Measurements from ENCODE around the gene CKAP2L. TPM values are rescaled to one million over a fixed set of nuclear protein-coding genes. Genes with fewer than 3 reads are reported as not detected.
A peak's percentile ranks its signal among the peaks of the same experiment; 100 is the strongest.

The CKAP2L gene
- total and polyA plus RNA-seq, 10 of the 15 experiments (the other 5 are each of a cell fraction or from before 2014, with no cell fraction given): 10.5 to 37.4 (median 20.2) TPM

DNA sequence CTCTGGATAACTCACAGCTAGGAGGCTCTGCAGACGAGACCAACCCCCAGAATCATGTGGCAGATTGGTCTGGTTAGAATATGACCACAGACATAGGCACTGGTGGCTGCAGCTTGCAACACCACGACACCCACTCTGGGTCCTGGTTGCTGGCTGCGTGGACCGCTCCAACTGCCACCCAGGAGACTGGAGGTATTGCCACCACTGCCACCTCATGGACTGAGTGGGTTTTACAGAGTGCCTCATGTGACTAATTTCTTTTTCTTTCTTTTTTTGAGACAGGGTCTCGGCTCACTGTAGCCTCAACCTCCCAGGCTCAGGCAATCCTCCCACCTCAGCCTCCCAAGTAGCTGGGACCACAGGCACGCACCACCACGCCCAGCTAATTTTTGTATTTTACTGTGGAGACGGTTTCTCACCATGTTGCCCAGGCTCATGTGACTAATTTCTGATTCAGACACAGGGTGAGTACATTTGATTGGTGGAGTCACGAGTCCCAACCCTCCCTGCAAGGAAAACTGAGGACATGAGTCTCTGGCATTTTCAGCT lies 73.5 kb downstream of the CKAP2L start (continued):
- TF ChIP-seq, protein P1, sequence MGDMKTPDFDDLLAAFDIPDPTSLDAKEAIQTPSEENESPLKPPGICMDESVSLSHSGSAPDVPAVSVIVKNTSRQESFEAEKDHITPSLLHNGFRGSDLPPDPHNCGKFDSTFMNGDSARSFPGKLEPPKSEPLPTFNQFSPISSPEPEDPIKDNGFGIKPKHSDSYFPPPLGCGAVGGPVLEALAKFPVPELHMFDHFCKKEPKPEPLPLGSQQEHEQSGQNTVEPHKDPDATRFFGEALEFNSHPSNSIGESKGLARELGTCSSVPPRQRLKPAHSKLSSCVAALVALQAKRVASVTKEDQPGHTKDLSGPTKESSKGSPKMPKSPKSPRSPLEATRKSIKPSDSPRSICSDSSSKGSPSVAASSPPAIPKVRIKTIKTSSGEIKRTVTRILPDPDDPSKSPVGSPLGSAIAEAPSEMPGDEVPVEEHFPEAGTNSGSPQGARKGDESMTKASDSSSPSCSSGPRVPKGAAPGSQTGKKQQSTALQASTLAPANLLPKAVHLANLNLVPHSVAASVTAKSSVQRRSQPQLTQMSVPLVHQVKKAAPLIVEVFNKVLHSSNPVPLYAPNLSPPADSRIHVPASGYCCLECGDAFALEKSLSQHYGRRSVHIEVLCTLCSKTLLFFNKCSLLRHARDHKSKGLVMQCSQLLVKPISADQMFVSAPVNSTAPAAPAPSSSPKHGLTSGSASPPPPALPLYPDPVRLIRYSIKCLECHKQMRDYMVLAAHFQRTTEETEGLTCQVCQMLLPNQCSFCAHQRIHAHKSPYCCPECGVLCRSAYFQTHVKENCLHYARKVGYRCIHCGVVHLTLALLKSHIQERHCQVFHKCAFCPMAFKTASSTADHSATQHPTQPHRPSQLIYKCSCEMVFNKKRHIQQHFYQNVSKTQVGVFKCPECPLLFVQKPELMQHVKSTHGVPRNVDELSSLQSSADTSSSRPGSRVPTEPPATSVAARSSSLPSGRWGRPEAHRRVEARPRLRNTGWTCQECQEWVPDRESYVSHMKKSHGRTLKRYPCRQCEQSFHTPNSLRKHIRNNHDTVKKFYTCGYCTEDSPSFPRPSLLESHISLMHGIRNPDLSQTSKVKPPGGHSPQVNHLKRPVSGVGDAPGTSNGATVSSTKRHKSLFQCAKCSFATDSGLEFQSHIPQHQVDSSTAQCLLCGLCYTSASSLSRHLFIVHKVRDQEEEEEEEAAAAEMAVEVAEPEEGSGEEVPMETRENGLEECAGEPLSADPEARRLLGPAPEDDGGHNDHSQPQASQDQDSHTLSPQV (IDR thresholded peaks at IDR 0.05): no peak
- no peak for TF ChIP-seq NR2C2 (IDR thresholded peaks at IDR 0.05; ENCODE audit: borderline replicate concordance, control insufficient read depth, insufficient read length, low read depth)
- no peak for TF ChIP-seq RFX5 (IDR thresholded peaks at IDR 0.05; ENCODE audit: low read depth, low read length)
- no peak for TF ChIP-seq GABPA (IDR thresholded peaks at IDR 0.05; ENCODE audit: low read depth)
- TF ChIP-seq ESRRA (IDR thresholded peaks at IDR 0.05; ENCODE audit: low read length): no peak
- TF ChIP-seq HCFC1 (IDR thresholded peaks at IDR 0.05; ENCODE audit: low read length): no peak
- TF ChIP-seq, protein P2, sequence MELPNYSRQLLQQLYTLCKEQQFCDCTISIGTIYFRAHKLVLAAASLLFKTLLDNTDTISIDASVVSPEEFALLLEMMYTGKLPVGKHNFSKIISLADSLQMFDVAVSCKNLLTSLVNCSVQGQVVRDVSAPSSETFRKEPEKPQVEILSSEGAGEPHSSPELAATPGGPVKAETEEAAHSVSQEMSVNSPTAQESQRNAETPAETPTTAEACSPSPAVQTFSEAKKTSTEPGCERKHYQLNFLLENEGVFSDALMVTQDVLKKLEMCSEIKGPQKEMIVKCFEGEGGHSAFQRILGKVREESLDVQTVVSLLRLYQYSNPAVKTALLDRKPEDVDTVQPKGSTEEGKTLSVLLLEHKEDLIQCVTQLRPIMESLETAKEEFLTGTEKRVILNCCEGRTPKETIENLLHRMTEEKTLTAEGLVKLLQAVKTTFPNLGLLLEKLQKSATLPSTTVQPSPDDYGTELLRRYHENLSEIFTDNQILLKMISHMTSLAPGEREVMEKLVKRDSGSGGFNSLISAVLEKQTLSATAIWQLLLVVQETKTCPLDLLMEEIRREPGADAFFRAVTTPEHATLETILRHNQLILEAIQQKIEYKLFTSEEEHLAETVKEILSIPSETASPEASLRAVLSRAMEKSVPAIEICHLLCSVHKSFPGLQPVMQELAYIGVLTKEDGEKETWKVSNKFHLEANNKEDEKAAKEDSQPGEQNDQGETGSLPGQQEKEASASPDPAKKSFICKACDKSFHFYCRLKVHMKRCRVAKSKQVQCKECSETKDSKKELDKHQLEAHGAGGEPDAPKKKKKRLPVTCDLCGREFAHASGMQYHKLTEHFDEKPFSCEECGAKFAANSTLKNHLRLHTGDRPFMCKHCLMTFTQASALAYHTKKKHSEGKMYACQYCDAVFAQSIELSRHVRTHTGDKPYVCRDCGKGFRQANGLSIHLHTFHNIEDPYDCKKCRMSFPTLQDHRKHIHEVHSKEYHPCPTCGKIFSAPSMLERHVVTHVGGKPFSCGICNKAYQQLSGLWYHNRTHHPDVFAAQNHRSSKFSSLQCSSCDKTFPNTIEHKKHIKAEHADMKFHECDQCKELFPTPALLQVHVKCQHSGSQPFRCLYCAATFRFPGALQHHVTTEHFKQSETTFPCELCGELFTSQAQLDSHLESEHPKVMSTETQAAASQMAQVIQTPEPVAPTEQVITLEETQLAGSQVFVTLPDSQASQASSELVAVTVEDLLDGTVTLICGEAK (IDR thresholded peaks at IDR 0.05; ENCODE audit: borderline replicate concordance): no peak
- TF ChIP-seq ZSCAN29 (IDR thresholded peaks at IDR 0.05): peak; percentile 93
- peak; percentile 66 to 77 (median 69) for TF ChIP-seq CTCF (IDR thresholded peaks at IDR 0.05 in 2 of 3, conservative IDR thresholded peaks at IDR 0.05 in 1 of 3; ENCODE audit: control insufficient read depth in 2 of 3, extremely low read depth in 1 of 3, insufficient read depth in 1 of 3, low read depth in 3 of 3, low read length in 3 of 3)
- TF ChIP-seq BMI1 (IDR thresholded peaks at IDR 0.05; ENCODE audit: borderline replicate concordance): no peak
- TF ChIP-seq KDM1A (IDR thresholded peaks at IDR 0.05; ENCODE audit: borderline replicate concordance): no peak
- TF ChIP-seq MYC (IDR thresholded peaks at IDR 0.05; ENCODE audit: insufficient read depth, insufficient read length, insufficient replicate concordance, low read length, severe bottlenecking): no peak
- no peak for TF ChIP-seq SP1 (IDR thresholded peaks at IDR 0.05; ENCODE audit: low read depth, low read length)
- TF ChIP-seq ETV6 (conservative IDR thresholded peaks at IDR 0.05 in 1 of 2, IDR thresholded peaks at IDR 0.05 in 1 of 2; ENCODE audit: borderline replicate concordance in 1 of 2, low read depth in 1 of 2): no peak
- TF ChIP-seq, protein P3, sequence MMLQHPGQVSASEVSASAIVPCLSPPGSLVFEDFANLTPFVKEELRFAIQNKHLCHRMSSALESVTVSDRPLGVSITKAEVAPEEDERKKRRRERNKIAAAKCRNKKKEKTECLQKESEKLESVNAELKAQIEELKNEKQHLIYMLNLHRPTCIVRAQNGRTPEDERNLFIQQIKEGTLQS (IDR thresholded peaks at IDR 0.05; ENCODE audit: borderline replicate concordance, extremely low read depth, low read depth, low read length): no peak
- TF ChIP-seq BHLHE40 (IDR thresholded peaks at IDR 0.05; ENCODE audit: borderline replicate concordance in 1 of 2, low read depth in 2 of 2, low read length in 1 of 2): peak; percentile 18 to 55; a peak in 2 of 4 replicates
- TF ChIP-seq CBX5 (IDR thresholded peaks at IDR 0.05; ENCODE audit: low read depth): no peak
- no peak for TF ChIP-seq ZNF24 (IDR thresholded peaks at IDR 0.05)
